ENCODE measurements around the gene TACC3. TPM values are rescaled to one million over a fixed set of nuclear protein-coding genes. Genes with fewer than 3 reads are reported as not detected.

The TACC3 gene
- total and polyA plus RNA-seq, 2 of the 8 experiments (the other 6 are each of a cell fraction or from before 2014, with no cell fraction given) = 73.8 to 148 TPM

DNA sequence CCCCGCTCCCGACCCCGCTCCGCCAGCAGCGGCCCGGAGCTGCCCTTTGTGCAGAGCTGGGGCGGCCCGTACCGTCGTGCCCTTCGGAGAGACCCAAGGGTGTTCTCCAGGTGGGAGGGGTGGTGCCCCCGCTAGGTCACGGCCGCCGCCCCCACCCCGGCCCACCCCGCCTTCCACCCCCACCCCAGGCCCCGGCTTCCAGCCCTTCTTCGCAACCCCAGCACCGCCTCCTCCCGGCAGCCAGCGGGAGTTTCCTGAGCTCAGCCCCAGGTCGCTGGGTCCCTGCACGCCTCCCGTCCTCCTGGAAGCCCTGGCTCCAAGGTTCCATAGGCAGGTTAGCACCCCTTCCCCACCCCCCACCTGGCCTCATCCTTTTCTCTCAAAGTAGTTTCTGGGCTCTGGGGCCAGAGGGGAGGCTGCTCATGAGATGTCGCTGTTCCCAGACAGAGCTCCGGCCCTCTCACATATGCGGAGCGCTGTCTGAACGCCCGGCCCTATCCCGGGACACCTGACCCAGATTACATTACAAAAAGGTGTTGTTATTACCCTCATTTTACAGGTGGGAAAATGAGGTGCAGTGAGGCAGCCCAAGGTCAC is 46.5 kb downstream of the TACC3 start:
- POLR2A ChIA-PET (ENCODE audit: partially characterized antibody) = interaction anchor here (1.0 to 4.9 kb wide), 5 partner anchors 10 to 42 kb away, joined by 3 to 24 read pairs (median 12); partner anchors contain the start of gene FGFR3
- H3K9me3 ChIP-seq (ENCODE audit: insufficient read depth in 2 of 2, low read depth in 1 of 2, low read length in 1 of 2) = no peaks in the 10 kb centered on the region
- no peak overlapping the region for H4K5ac ChIP-seq (ENCODE audit: insufficient read length, low read depth, low read length)
- no peak overlapping the region for H3K56ac ChIP-seq (replicated peaks; ENCODE audit: insufficient read length, low read depth, low read length)
- H3K36me3 ChIP-seq (ENCODE audit: control insufficient read depth in 2 of 4, insufficient read depth in 4 of 4, low read length in 3 of 4) = no peaks in the 10 kb centered on the region
- peaks cover 4% of the 10 kb centered on the region; the same call in 1 of the 2 replicates for H3K23me2 ChIP-seq (ENCODE audit: low read depth, low read length)
- H3K4me3 ChIP-seq (ENCODE audit: extremely low read depth in 1 of 4, insufficient read depth in 2 of 4, low read depth in 3 of 4, low read length in 4 of 4) = peak overlapping the region; percentile 10 to 49 (median 26); a peak in 7 of 8 replicates
- DNase-seq (ENCODE audit: low read depth in 1 of 2, low spot score in 2 of 2) = peak; percentile 43 to 84
- FAIRE-seq = no peak
- WGBS, 2 experiments (ENCODE audit: extremely low coverage in 1 of 2, insufficient coverage in 1 of 2, insufficient read length in 1 of 2, insufficient replicate concordance in 2 of 2, low coverage in 1 of 2, low lambda C conversion rate in 2 of 2, missing lambda C conversion rate in 1 of 2) = 29% methylated on average over 7 of the region's 32 CpGs; no CpG with 5 or more reads in 1 of the 2 experiments
- no peak overlapping the region for H3K9ac ChIP-seq (replicated peaks in 1 of 4; ENCODE audit: extremely low read depth in 1 of 4, low read depth in 3 of 4, low read length in 3 of 4)
- H2BK15ac ChIP-seq (ENCODE audit: low read length) = no peak overlapping the region
- no peak overlapping the region for H3K14ac ChIP-seq (ENCODE audit: insufficient read length)
- H3K27me3 ChIP-seq (replicated peaks in 1 of 4; ENCODE audit: control insufficient read depth in 3 of 4, extremely low read depth in 1 of 4, insufficient read depth in 3 of 4, low read length in 3 of 4) = peaks cover 0 to 5% (median 0%) of the 10 kb centered on the region in 4 experiments; a peak in 2 of 7 replicates
- H2BK120ac ChIP-seq (replicated peaks; ENCODE audit: low read depth, low read length) = no peak overlapping the region
- H2AK5ac ChIP-seq (ENCODE audit: low read depth, low read length) = no peak overlapping the region
- H3K79me2 ChIP-seq (ENCODE audit: control insufficient read depth in 1 of 2, insufficient read depth in 2 of 2, low read length in 2 of 2) = no peaks in the 10 kb centered on the region
- TF ChIP-seq JUND (IDR thresholded peaks at IDR 0.05; ENCODE audit: low read length) = no peak
- TF ChIP-seq CTCF (IDR thresholded peaks at IDR 0.05; ENCODE audit: control extremely low read depth in 1 of 3, insufficient read depth in 1 of 3, low read depth in 1 of 3, low read length in 3 of 3) = peak in 2 of 3 experiments; percentile 45 to 51; a peak in 3 of 4 replicates
- peak; percentile 19 to 45; a peak in 3 of 4 replicates for TF ChIP-seq RAD21 (IDR thresholded peaks at IDR 0.05 in 1 of 2, conservative IDR thresholded peaks at IDR 0.05 in 1 of 2; ENCODE audit: low read depth in 2 of 2, low read length in 2 of 2)
- H2BK12ac ChIP-seq (ENCODE audit: low read depth, low read length) = no peak overlapping the region; the same call in 1 of the 2 replicates
- H4K20me1 ChIP-seq (replicated peaks in 1 of 2; ENCODE audit: control insufficient read depth in 1 of 2, insufficient read depth in 2 of 2, low read length in 2 of 2) = no peaks in the 10 kb centered on the region
- no peak overlapping the region for H3K4ac ChIP-seq (replicated peaks; ENCODE audit: insufficient read length, low read depth, low read length)
- no peak overlapping the region for H3K23ac ChIP-seq (ENCODE audit: insufficient read length)
- no peaks in the 10 kb centered on the region for H3K79me1 ChIP-seq (ENCODE audit: low read depth, low read length)
- no peak overlapping the region for H2BK20ac ChIP-seq (ENCODE audit: low read length)
- peaks cover 5 to 44% (median 31%) of the 10 kb centered on the region in 4 experiments for H3K4me1 ChIP-seq (replicated peaks in 1 of 4; ENCODE audit: control insufficient read depth in 3 of 4, insufficient read depth in 4 of 4, low read length in 3 of 4)
- CTCF ChIA-PET (ENCODE audit: partially characterized antibody) = interaction anchor here (1.0 to 71.2 kb wide), 4 partner anchors 3 to 110 kb away, joined by 3 to 2507 read pairs (median 1256); partner anchors contain the start of gene FGFR3
- no peak overlapping the region for H2AFZ ChIP-seq (ENCODE audit: low read length)
- H2BK5ac ChIP-seq (ENCODE audit: low read depth, low read length) = 0 out of 2 replicates have a peak overlapping the region, but pooled peaks have one; percentile 26
- H4K91ac ChIP-seq (replicated peaks; ENCODE audit: insufficient read length, low read length) = no peak overlapping the region
- peak overlapping the region; percentile 83 for H4K8ac ChIP-seq (ENCODE audit: extremely low read depth, insufficient read depth, low read length)
- H3K27ac ChIP-seq (ENCODE audit: low read depth, low read length) = no peak overlapping the region
- H3K4me2 ChIP-seq (ENCODE audit: insufficient read depth in 1 of 2, low read depth in 2 of 2, low read length in 2 of 2) = peak overlapping the region; percentile 30 to 70
- H3K18ac ChIP-seq (ENCODE audit: extremely low read depth, low read length) = peak overlapping the region; percentile 87
